CD4-positive, alpha-beta T cell treated with Interleukin-12 subunit alpha and Interleukin-12 subunit beta, for 1 hour (primary cell): ENCODE results near the gene MEGF11.

Experiments used
- DNase-seq: peaks from one replicate; pipeline ENCODE4 v3.0.0-alpha.2; 2020

MEGF11 gene

DNA sequence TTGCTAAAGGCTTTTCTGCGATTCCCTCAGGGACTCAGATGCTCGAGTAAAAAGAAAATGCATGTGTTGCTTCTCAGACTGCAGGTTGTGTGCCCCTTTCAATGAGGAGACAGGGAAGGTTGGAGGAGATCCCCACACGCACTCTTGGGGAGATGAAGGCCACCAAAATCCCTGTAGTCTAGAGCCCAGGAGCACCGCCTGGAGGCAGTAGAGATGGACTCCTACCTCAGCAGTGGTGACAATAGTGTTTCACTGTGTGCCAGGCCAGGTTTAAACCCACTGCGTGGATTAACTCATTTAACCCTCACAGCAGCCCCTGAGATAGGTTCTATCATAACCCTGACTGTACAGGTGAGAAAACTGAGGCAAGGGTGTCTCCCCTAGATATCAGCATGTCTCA, 15.2 kb downstream of the MEGF11 start:
- no peak for DNase-seq

GRCh38 chr15:66237513-66238235, 15.9 kb downstream of the MEGF11 start:
- no peak for DNase-seq

DNA sequence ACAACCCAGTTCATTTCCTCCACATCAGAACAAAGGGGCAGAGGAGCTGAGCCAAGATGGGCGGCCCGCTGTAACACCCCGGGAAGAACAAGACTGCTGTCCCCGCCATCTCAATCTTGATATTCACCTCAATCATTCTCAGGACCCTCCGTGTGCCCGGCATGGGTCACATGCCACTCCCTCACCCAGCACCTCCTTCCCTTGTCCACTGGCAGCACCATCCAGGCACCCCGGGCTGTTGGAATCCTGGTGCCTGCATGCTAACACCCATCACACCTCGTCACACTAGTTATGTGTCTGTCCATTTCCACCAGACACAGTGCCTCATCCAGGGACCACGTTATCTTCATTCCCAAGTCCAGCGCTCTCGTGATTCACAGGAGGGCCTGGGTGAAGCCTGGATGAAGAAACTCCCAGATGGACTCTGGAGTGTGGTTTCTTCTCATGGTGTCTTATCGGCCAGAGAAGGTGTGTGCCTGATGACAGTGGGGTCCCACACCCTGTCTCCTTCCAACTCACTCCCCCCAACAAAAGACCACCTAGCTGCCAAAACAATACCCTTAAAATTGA, 16.7 kb downstream of the MEGF11 start:
- no peak for DNase-seq

- DNase-seq: no peak
Observed at GRCh38 chr15:66235866-66236265, 17.7 kb downstream of the MEGF11 start.

DNA sequence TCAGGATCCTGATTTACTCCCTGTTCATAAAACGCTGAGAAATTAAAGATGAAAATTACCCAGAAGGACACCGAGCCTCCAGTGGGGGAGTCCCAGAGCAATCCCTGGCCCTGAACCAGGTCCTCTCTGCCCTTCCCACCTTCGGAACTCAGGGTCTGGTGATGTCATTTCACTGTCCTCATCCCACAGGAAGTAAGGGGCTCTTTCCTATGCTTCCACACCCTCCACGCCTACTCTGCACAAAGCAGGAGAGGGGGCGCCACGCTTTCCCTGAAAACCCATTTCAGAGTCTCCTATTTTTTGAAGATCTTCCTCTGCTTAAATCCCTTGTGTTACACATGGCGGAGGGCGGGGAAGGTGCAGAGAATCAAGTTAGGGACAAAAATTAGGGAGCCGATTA, 18.8 kb downstream of the MEGF11 start:
- no peak for DNase-seq

DNA sequence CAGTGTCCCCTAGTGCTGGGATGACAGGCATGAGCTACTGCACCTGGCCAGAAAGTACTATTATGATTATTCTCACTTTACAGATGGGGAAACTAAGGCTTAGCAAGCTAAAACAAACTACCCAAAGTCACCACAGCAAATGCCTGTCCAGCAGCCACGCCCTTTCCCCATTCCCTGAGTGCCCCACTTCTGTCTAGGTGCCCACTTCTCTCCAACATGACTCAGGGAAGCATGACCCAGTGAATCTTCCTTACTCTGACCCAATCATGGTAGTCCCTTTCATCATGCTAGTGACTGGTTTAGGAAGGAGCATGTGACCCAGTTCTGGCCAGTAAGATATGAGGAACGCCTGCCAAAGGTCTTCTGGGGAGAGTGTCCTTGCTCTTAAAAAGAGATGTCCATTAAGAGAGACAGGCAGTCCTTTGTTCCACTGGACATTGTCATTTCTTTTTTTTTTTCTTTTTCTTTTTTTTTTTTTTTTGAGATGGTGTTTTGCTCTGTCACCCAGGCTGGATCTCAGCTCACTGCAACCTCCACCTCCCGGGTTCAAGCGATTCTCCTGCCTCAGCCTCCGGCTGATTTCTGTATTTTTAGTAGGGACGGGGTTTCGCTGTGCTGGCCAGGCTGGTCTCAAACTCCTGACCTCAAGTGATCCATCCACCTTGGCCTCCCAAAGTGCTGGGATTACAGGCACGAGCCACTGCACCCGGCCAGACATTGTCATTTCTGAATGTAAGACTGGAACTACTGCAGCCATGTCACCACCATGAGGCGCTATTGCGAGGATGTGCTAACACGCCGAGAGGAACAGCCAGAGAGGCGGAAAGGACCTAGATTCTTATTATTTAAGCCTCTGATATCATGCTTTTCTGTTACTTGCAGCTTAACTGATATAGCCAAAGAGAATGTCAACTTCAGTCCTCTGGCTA, 19.8 kb downstream of the MEGF11 start:
- DNase-seq: no peak

DNA sequence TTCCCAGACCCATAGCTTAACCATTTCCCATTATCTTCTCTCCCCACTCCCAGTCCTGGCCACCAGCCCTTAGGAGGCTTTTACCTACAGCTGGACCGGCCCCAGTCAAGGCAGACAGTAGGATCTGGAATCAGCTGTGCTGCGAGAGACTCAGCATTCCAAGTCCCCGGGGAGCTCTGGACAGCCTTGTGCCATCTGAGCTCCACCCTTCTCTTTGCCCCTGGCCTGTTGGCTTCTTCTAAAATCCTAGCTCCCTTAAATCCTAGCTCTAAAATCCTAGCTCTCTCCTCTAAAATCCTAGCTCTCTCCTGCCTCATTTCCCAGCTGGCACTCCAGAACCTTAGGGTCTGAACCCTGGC, 21.3 kb downstream of the MEGF11 start:
- DNase-seq: no peak

GRCh38 chr15:66231394-66232266, 21.9 kb downstream of the MEGF11 start:
- DNase-seq: no peak

- no peak for DNase-seq
Observed at GRCh38 chr15:66229790-66230465, 23.6 kb downstream of the MEGF11 start.

DNA sequence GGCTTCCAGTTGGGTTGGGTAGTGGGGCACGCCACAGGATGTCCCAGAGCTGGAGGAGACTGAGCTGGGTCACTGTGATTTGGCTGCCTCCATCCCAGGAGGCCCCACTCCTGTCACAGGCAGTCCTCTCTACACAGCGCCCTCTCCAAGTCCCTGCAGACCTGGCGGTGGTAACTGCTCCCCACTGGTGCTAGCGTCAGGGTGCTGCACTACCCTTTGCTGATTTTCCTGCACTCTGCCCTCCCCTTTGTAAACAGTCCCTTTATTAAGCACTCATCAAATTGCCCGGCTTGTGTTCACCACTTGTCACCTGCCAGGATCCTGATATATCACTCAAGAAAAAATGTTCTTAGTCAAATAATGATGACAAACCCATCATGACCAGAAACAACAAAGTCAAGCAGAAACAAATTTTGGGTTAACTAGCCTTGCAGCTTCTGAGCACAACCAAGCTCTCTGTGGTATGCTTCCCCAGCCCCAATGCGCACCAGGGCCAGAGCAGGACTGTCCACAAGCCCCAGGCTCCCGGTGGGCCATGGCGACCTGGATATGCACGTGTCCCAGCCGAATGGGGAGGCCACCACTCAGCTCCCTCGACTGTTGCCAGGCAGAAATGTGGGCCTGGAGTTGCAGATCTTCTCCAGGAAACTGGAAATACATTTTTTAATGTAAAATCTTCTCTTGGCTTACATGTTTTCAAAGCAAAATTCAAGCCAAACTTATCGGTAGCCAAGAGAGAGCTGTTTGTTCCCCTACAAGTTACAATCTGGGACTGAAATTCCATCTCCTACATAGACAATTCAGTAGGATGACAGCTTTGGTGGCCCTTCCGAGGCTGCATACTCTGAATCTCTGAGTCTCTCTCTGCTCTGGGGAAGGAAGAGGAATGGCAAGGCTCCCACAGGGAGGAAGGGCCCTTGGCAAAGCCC, 24.5 kb downstream of the MEGF11 start:
- DNase-seq: no peak

DNA sequence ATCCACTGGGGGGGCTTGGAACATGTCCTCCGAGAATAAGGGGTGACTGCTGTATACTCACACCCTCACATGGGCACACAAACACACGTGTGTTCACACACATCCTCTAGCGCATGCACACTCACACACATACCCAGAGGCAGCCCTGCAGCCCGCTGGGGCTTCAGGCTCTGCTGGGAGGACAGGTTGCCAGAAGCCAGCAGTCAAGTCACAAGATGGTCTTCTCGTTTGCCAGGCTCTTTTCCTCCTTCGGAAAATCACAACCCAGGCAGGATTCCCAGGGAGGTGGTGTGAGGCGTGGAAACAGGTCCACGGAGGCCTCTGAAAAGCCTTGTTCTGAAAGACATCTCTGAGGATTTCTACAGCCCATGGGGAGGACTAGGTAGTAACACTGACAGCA, 26.8 kb downstream of the MEGF11 start:
- no peak for DNase-seq

DNA sequence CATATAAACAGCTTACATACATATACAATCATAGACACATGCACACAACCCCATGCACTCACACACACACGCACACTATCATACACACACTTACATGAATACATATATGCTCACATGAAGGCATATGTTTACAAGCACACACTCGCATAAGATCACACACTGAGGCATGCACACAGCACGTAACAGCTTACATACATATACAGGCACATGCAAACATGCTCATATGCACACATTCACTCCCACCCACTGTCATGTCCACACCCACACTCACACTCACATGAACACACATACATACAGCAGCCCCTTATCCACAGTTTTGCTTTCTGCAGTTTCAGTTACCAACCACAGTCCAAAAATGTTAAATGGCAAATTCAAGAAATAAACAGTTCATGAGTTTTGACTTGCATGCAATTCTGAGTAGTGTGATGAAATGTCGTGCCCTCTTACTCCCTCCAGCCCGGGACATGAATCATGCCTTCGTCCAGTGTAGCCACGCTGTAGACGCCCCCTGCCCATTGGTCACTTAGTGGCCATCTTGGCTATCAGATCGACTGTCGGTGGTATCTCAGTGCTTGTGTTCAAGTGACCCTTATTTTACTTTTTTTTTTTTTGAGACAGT, 27.8 kb downstream of the MEGF11 start:
- no peak for DNase-seq

DNA sequence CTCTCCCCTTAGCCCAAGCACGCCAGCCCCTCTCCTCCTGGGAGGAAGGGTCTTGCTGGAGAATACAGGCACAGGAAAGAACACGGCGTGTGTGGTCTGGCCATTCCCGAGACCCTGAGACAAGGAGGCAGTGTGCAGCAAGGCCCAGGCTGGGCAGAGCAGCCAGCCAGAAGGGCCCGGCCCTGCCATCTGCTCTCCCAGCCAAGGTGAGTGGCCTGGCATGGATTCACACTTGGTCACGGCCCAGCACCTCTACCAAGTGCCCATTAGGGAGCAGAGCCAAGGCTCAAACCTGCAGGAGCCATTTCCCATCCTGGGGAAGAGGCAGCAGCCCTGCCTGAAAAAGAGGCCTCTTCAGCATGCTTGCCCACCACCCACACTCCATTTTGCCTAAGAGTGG, 28.6 kb downstream of the MEGF11 start:
- DNase-seq: no peak

DNA sequence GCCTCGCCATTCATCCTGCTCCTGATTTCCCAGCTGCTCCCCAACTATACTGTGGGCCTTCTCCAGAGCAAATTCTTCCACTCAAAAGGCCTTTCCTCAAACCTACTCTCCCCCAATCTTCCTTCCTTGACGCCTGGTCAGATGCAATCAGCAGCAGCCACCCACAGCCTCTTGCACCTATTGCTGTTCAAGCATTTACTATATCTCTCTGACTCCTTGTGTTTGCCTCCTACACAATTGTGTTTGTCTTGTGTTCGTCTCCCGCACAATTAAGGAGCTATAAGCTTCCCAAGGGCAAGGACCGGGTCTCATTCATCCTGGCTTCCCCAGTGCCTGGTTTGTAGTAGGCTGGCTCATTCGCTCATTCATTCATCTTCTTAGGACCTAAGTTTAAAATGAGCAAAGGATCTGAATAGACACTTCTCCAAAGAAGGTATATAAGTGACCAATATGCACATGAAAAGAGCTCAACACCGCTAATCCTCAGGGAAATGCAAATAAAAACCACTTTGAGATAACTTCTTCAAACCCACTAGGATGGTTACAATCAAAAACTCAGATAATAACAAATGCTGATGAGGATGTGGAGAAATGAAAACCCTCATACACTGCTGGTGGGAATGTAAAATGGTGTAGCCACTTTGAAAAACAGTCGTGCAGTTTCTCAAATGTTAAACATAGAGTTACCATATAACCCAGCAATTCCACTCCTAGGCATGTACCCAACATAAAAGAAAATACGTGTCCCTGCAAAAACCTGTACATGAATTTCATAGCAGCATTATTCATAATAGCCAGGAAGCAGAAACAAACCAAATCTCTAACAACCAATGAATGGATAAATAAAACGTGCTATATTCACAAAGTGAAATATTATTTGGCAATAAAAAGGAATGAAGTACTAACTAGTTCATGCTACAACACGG, 31.0 kb downstream of the MEGF11 start:
- no peak for DNase-seq

GRCh38 chr15:66221126-66221525, 32.4 kb downstream of the MEGF11 start:
- DNase-seq: no peak

- DNase-seq: no peak
Observed at GRCh38 chr15:66220601-66221000, 32.9 kb downstream of the MEGF11 start.

- DNase-seq: no peak
Observed at GRCh38 chr15:66219339-66219738, 34.2 kb downstream of the MEGF11 start.

- DNase-seq: no peak
Observed at GRCh38 chr15:66216806-66217205, 36.7 kb downstream of the MEGF11 start.

GRCh38 chr15:66215811-66216210, 37.7 kb downstream of the MEGF11 start:
- DNase-seq: no peak

DNA sequence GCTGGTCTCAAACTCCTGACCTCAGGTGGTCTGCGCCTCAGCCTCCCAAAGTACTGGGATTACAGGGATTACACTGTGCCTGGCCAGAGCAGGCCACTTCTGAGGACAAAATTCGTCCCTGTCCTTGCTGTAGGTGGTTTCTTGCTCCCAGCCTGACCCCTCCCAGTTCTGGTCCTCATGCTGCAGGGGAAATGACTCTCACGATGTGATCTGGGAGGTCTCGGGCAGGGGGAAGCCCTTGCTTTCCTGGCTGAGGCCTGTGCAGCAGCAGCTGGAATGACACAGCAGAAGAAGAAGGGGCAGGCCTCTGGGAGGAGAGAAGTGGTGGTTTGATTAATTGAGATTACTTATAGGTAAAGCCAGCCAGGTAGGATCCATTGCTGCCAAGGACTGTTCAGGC, 39.3 kb downstream of the MEGF11 start:
- no peak for DNase-seq
